ENCODE results near the gene ADAM12. TPM values are rescaled to one million over a fixed set of nuclear protein-coding genes. Genes with fewer than 3 reads are reported as not detected.

The ADAM12 gene
- total RNA-seq, 1 experiment from 2014 or later = not detected

- DNase-seq = no peak
- Mint-ChIP-seq H3K4me1 (ENCODE audit: low read depth, unreplicated experiment) (no peaks in the 10 kb centered on the region), H3K36me3 (ENCODE audit: insufficient read depth, unreplicated experiment) (no peaks in the 10 kb centered on the region), H3K27ac (ENCODE audit: unreplicated experiment) (no peak overlapping the region), H3K4me3 (ENCODE audit: low read depth, unreplicated experiment) (no peak overlapping the region), H3K27me3 (ENCODE audit: unreplicated experiment) (peaks cover 60% of the 10 kb centered on the region), H3K9me3 (ENCODE audit: low read depth, unreplicated experiment) (no peaks in the 10 kb centered on the region)
- CTCF ChIA-PET = interaction anchor here (0.7 to 1.0 kb wide), 2 partner anchors 12 to 285 kb away, joined by 3 read pairs; no protein-coding TSS in a partner anchor
- BruUV-seq (replicated peaks) = no TSS peak
- TF ChIP-seq, protein P1, sequence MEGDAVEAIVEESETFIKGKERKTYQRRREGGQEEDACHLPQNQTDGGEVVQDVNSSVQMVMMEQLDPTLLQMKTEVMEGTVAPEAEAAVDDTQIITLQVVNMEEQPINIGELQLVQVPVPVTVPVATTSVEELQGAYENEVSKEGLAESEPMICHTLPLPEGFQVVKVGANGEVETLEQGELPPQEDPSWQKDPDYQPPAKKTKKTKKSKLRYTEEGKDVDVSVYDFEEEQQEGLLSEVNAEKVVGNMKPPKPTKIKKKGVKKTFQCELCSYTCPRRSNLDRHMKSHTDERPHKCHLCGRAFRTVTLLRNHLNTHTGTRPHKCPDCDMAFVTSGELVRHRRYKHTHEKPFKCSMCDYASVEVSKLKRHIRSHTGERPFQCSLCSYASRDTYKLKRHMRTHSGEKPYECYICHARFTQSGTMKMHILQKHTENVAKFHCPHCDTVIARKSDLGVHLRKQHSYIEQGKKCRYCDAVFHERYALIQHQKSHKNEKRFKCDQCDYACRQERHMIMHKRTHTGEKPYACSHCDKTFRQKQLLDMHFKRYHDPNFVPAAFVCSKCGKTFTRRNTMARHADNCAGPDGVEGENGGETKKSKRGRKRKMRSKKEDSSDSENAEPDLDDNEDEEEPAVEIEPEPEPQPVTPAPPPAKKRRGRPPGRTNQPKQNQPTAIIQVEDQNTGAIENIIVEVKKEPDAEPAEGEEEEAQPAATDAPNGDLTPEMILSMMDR (IDR thresholded peaks at IDR 0.05; ENCODE audit: unreplicated experiment) = no peak
- intact Hi-C loops (cut with micrococcal nuclease; ENCODE audit: unreplicated experiment) = no loop called here
These were observed 102.0 kb downstream of the ADAM12 start for GRCh38 chr10:126286256-126286780.

DNA sequence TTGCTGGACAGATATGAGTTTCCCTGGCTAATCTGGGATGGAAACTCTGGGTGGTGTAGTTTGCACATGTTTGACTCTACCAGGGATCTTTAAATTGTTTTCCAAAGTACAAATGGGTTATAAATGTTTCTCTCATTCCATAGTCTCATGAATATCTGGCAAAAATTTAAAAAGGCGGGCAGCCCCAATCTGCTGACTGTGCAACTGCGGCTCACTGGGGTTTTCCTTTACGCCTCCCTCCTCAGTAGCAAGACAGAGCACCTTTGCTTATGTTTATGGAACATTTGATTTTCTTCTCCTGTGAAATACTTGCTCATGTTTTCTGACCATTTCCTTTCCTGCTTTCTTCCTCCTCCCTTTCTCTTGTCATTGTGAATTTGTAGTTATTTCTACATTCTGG is 105.0 kb downstream of the ADAM12 start:
- Mint-ChIP-seq H3K4me1 (ENCODE audit: low read depth, unreplicated experiment) (no peaks in the 10 kb centered on the region), H3K36me3 (ENCODE audit: insufficient read depth, unreplicated experiment) (no peaks in the 10 kb centered on the region), H3K4me3 (ENCODE audit: low read depth, unreplicated experiment) (no peak overlapping the region), H3K9me3 (ENCODE audit: low read depth, unreplicated experiment) (no peaks in the 10 kb centered on the region), H3K27me3 (ENCODE audit: unreplicated experiment) (peaks cover 49% of the 10 kb centered on the region), H3K27ac (ENCODE audit: unreplicated experiment) (no peak overlapping the region)
- intact Hi-C loops (cut with micrococcal nuclease; ENCODE audit: unreplicated experiment) = no loop called here
- DNase-seq = no peak
- CTCF ChIA-PET = no interaction called here
- TF ChIP-seq, protein P1 (IDR thresholded peaks at IDR 0.05; ENCODE audit: unreplicated experiment) = no peak
- BruUV-seq (replicated peaks) = no TSS peak

- no peaks in the 10 kb centered on the region for H3K9me3 Mint-ChIP-seq (ENCODE audit: low read depth, unreplicated experiment)
- DNase-seq = no peak
- no peak overlapping the region for H3K4me3 Mint-ChIP-seq (ENCODE audit: low read depth, unreplicated experiment)
- BruUV-seq (replicated peaks) = no TSS peak
- CTCF ChIA-PET = no interaction called here
- no peak overlapping the region for H3K27ac Mint-ChIP-seq (ENCODE audit: unreplicated experiment)
- H3K4me1 Mint-ChIP-seq (ENCODE audit: low read depth, unreplicated experiment) = no peaks in the 10 kb centered on the region
- intact Hi-C loops (cut with micrococcal nuclease; ENCODE audit: unreplicated experiment) = no loop called here
- TF ChIP-seq, protein P1 (IDR thresholded peaks at IDR 0.05; ENCODE audit: unreplicated experiment) = no peak
- H3K27me3 Mint-ChIP-seq (ENCODE audit: unreplicated experiment) = peaks cover 34% of the 10 kb centered on the region
- H3K36me3 Mint-ChIP-seq (ENCODE audit: insufficient read depth, unreplicated experiment) = no peaks in the 10 kb centered on the region
These were observed 109.4 kb downstream of the ADAM12 start for GRCh38 chr10:126278851-126279250.

DNA sequence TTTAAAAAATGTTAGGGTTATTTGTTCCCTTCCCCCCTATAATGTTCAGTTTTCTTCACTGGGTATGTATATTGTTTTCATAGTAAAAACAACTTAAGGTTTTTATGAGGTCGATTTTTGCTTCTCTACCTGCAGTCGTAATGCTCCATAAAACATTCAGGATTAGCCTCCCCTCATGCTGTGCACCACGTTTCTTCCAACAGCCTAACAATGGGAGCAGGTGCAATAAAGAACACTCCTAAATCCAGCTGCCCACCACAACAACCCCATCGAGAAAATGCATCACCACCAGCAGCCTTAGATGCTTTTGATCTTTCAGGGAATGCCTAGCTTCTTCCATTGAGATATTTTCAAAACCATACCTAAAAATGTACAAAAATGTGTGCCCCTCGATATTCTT is 111.1 kb downstream of the ADAM12 start:
- intact Hi-C loops (cut with micrococcal nuclease; ENCODE audit: unreplicated experiment) = no loop called here
- BruUV-seq (replicated peaks) = no TSS peak
- H3K4me3 Mint-ChIP-seq (ENCODE audit: low read depth, unreplicated experiment) = no peak overlapping the region
- CTCF ChIA-PET = no interaction called here
- H3K9me3 Mint-ChIP-seq (ENCODE audit: low read depth, unreplicated experiment) = no peaks in the 10 kb centered on the region
- no peak for DNase-seq
- no peaks in the 10 kb centered on the region for H3K4me1 Mint-ChIP-seq (ENCODE audit: low read depth, unreplicated experiment)
- peaks cover 17% of the 10 kb centered on the region for H3K27me3 Mint-ChIP-seq (ENCODE audit: unreplicated experiment)
- no peaks in the 10 kb centered on the region for H3K36me3 Mint-ChIP-seq (ENCODE audit: insufficient read depth, unreplicated experiment)
- TF ChIP-seq, protein P1 (IDR thresholded peaks at IDR 0.05; ENCODE audit: unreplicated experiment) = no peak
- no peak overlapping the region for H3K27ac Mint-ChIP-seq (ENCODE audit: unreplicated experiment)

Measured in Calu3 (cell line).